GM12878 (cell line): ENCODE results near the gene CELSR3. TPM values are rescaled to one million over a fixed set of nuclear protein-coding genes. Genes with fewer than 3 reads are reported as not detected.

Source experiments
- ATAC-seq: fragments of 200-7000 bp; cut with Tn5 transposase; 3 replicates; pipeline ENCODE4 v1.9.1; 2020; ENCODE audit warnings: mild to moderate bottlenecking, moderate library complexity
- BruUV-seq: library from RNA; stranded (reverse); fragments of 400-500 nt; replicated peaks from 2 replicates; lab custom pipeline; 2021; lab: Mats Ljungman, UMichigan
- CTCF ChIA-PET: fragments of 300-600 bp; sonication (Branson Sonifier 250); formaldehyde crosslinking; extraction: SDS; loops from one replicate; lab custom pipeline; 2021; ENCODE audit warnings: inconsistent platforms; lab: Yijun Ruan, JAX
- POLR2A ChIA-PET: fragments of 350-600 bp; formaldehyde crosslinking; extraction: SDS; loops from one replicate; lab custom pipeline; 2021; ENCODE audit warnings: inconsistent platforms; lab: Charles Lee
- RAD21 ChIA-PET: fragments of 300-600 bp; sonication (Branson Sonifier 250); formaldehyde crosslinking; loops from one replicate; lab custom pipeline; 2023; ENCODE audit warnings: antibody characterized with exemption; ENCODE audit not compliant: unreplicated experiment; lab: Charles Lee
- SMC1A ChIA-PET: fragments of 300-600 bp; sonication (Branson Sonifier 250); formaldehyde crosslinking; loops from one replicate; lab custom pipeline; 2023; ENCODE audit not compliant: unreplicated experiment, uncharacterized antibody; lab: Charles Lee
- DNase-seq: peaks from one replicate; pipeline ENCODE4 v3.0.0-alpha.2; 2011; ENCODE audit warnings: low read depth, low spot score
- FAIRE-seq: peaks from 3 replicates; lab custom pipeline; 2011; peaks lifted over from hg19 to GRCh38; lab: Jason Lieb, UNC
- H2AFZ ChIP-seq: 2 replicates; pipeline ENCODE4 v1.6.0; 2011; ENCODE audit warnings: low read depth, low read length, control low read depth; ENCODE audit not compliant: control insufficient read depth
- H3K27ac ChIP-seq: 2 replicates; pipeline ENCODE4 v1.5.1; 2011; ENCODE audit warnings: control low read depth; ENCODE audit not compliant: control insufficient read depth, insufficient read depth
- H3K27me3 ChIP-seq, 2 experiments: replicated peaks in 1 of 2; 2 replicates each; pipeline versions ENCODE4 v1.6.0 to v1.6.1; 2011; ENCODE audit warnings: low read length in 1 of 2; ENCODE audit not compliant: control insufficient read depth in 2 of 2, insufficient read depth in 2 of 2
- H3K36me3 ChIP-seq, 2 experiments: 2 replicates each; pipeline ENCODE4 v1.5.1; 2011; ENCODE audit warnings: low read length in 1 of 2; ENCODE audit not compliant: control insufficient read depth in 2 of 2, insufficient read depth in 2 of 2
- H3K4me1 ChIP-seq: 2 replicates; pipeline ENCODE4 v1.6.1; 2011; ENCODE audit warnings: mild to moderate bottlenecking, low read length, moderate library complexity, mixed read lengths; ENCODE audit not compliant: control insufficient read depth, insufficient read depth
- H3K4me2 ChIP-seq: 2 replicates; pipeline ENCODE4 v1.6.0; 2011; ENCODE audit warnings: control low read depth; ENCODE audit not compliant: control insufficient read depth, insufficient read depth
- H3K4me3 ChIP-seq: fragments of 200-600 bp; sonication (generic); 2 replicates; pipeline ENCODE4 v1.5.1; 2016
- H3K79me2 ChIP-seq: 2 replicates; pipeline ENCODE4 v1.6.0; 2011; ENCODE audit warnings: low read length; ENCODE audit not compliant: control insufficient read depth, insufficient read depth
- H3K9ac ChIP-seq: 2 replicates; pipeline ENCODE4 v1.8.0; 2011; ENCODE audit warnings: low read length, control low read depth, mixed read lengths; ENCODE audit not compliant: control insufficient read depth, insufficient read depth
- H3K9me3 ChIP-seq: replicated peaks from 3 replicates; pipeline ENCODE4 v1.5.1; 2011; ENCODE audit warnings: mild to moderate bottlenecking, low read length; ENCODE audit not compliant: control insufficient read depth, insufficient read depth
- H4K20me1 ChIP-seq: 2 replicates; pipeline ENCODE4 v1.6.0; 2011; ENCODE audit not compliant: control insufficient read depth, insufficient read depth
- CBX5 ChIP-seq: sonication (generic); IDR thresholded peaks from 2 replicates; pipeline ENCODE4 v1.6.1; 2016; ENCODE audit warnings: low read depth, moderate library complexity, mild to moderate bottlenecking, inconsistent platforms
- CHD1 ChIP-seq: IDR thresholded peaks from 2 replicates; pipeline ENCODE4 v1.6.1; 2012; ENCODE audit warnings: low read depth, low read length, improper control_type of control experiment
- HDAC2 ChIP-seq: fragments of 200-600 bp; sonication (generic); IDR thresholded peaks from 2 replicates; pipeline ENCODE4 v1.6.1; 2017
- IKZF2 ChIP-seq, 2 experiments: fragments of 450-650 bp; IDR thresholded peaks; 2 replicates each; pipeline ENCODE4 v1.6.1; 2017; ENCODE audit warnings: mild to moderate bottlenecking in 2 of 2, moderate library complexity in 2 of 2
- JUNB ChIP-seq: IDR thresholded peaks from 2 replicates; pipeline ENCODE4 v1.6.1; 2016; ENCODE audit warnings: antibody characterized with exemption, mild to moderate bottlenecking
- MEF2B ChIP-seq: fragments of 450-650 bp; IDR thresholded peaks from 2 replicates; pipeline ENCODE4 v1.6.1; 2018; ENCODE audit warnings: mild to moderate bottlenecking, moderate library complexity; ENCODE audit not compliant: partially characterized antibody, poor library complexity, severe bottlenecking
- NFIC ChIP-seq: IDR thresholded peaks from 2 replicates; pipeline ENCODE4 v1.6.1; 2012; ENCODE audit warnings: low read depth, mild to moderate bottlenecking, inconsistent platforms, low read length, moderate library complexity
- NR2C2 ChIP-seq: IDR thresholded peaks from 2 replicates; pipeline ENCODE4 v1.6.1; 2011; ENCODE audit warnings: borderline replicate concordance, low read depth; ENCODE audit not compliant: control insufficient read depth, insufficient read length
- POLR2AphosphoS2 ChIP-seq: IDR thresholded peaks from 2 replicates; pipeline ENCODE4 v1.6.1; 2011; ENCODE audit warnings: low read depth, mild to moderate bottlenecking, low read length, improper control_type of control experiment, moderate library complexity
- SUZ12 ChIP-seq: fragments of 200-600 bp; sonication (generic); IDR thresholded peaks from one replicate; pipeline ENCODE4 v1.6.1; 2018; ENCODE audit warnings: antibody characterized with exemption, mild to moderate bottlenecking; ENCODE audit not compliant: unreplicated experiment
- ZSCAN29 ChIP-seq: fragments of 450-650 bp; IDR thresholded peaks from 2 replicates; pipeline ENCODE4 v1.6.1; 2017; ENCODE audit warnings: mild to moderate bottlenecking, moderate library complexity
- WGBS: methylation state at CpG from one replicate; pipeline ENCODE4 v1.1.6; 2016; ENCODE audit warnings: low lambda C conversion rate; ENCODE audit not compliant: insufficient replicate concordance, insufficient coverage; ENCODE audit errors: missing lambda C conversion rate; 5-methylcytosine and 5-hydroxymethylcytosine counted together
- in situ Hi-C: fragments of 300-500 bp; cut with MboI; formaldehyde crosslinking; loops from 9 replicates; pipeline ENCODE4 v1.14.3; 2018; ENCODE audit warnings: mixed read lengths
- intact Hi-C: fragments of 100-400 bp; cut with micrococcal nuclease; formaldehyde crosslinking; loops from one replicate; pipeline ENCODE4 v1.14.2; 2022; ENCODE audit not compliant: unreplicated experiment
- polyA plus RNA-seq, 11 experiments: library from polyadenylated mRNA; depleted of rRNA in 4 of 11; unstranded in 6 of 11; stranded (reverse) in 5 of 11; fragments of >200 nt; fragmentation: Nextera tagmentation in 4 of 11; fragmentation: Illumina TruSeq in 1 of 11; extraction: Ambion mirVana in 4 of 11; extraction: Trizol in 1 of 11; gene quantifications; 1 replicate in 1 of 11; 2 replicates in 10 of 11; pipeline versions ENCODE4 v1.2.1 to v1.2.3, GENCODE V29; 2011 to 2016; ENCODE audit warnings: inconsistent platforms in 2 of 11, missing spikeins in 2 of 11, low read depth in 1 of 11
- total RNA-seq, 4 experiments: library from RNA; depleted of rRNA in 3 of 4; stranded (reverse); fragments of >200 nt in 3 of 4; fragmentation: Illumina TruSeq in 1 of 4; extraction: Trizol in 1 of 4; gene quantifications; 2 replicates each; pipeline versions ENCODE4 v1.2.1 to v1.2.3, GENCODE V29; 2013 to 2021
- TF ChIP-seq, protein P1 (sequence below): fragments of 450-650 bp; IDR thresholded peaks from 2 replicates; pipeline ENCODE4 v1.6.1; 2017; ENCODE audit warnings: mild to moderate bottlenecking, moderate library complexity

CELSR3 gene
- total and polyA plus RNA-seq, 10 of the 15 experiments (the other 5 are each of a cell fraction or from before 2014, with no cell fraction given): 0.08 to 1.6 (median 0.57) TPM

DNA sequence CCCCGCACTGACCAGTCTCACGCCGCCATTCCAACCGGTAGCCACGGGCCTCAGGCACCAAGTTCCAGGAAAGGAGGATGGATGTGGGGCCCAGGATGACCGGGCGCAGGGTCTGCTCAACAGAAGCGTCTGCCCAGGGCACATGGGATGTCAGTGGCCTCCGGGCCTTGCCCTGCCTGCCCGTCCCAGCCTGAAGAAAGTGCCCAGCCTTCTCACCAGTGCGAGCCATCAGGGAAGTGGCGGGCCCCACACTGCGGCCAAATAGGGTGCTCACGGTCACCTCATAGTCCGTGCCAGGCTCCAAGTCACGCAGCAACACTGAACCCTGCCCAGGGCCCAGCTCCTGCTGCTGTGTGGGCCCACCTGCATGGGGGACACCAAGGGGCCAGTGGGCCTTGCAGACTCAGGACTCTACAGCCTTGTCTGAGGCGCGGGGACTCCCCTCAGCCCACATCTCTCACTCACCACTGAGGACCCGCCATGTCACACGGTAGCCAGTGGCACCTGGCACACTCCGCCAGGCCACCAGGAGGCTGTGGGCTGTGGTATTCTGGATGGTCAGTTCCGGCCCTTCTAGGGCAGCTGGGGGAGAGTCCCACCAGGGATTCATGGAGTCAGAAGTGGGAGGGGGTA, 70.7 kb downstream of the CELSR3 start:
- 52% methylated on average over 22 of the region's 22 CpGs for WGBS
- RAD21 ChIA-PET: no interaction called here

More for the DNA sequence above, 70.7 kb downstream of the CELSR3 start:
- H4K20me1 ChIP-seq: no peaks in the 10 kb centered on the region
- no peak for ATAC-seq
- DNase-seq: no peak
- H3K4me3 ChIP-seq: no peak overlapping the region
- intact Hi-C loops: no loop called here
- no peak overlapping the region for H3K9ac ChIP-seq
- no peak overlapping the region for H3K27ac ChIP-seq
- in situ Hi-C loops: no loop called here
- no peaks in the 10 kb centered on the region for H3K9me3 ChIP-seq
- no peaks in the 10 kb centered on the region for H3K79me2 ChIP-seq
- CTCF ChIA-PET: no interaction called here
- H2AFZ ChIP-seq: no peak overlapping the region
- FAIRE-seq: no peak
- H3K4me1 ChIP-seq: no peaks in the 10 kb centered on the region; the same call in 1 of the 2 replicates
- H3K27me3 ChIP-seq: peaks cover 0 to 9% of the 10 kb centered on the region in 2 experiments; a peak in 2 of 4 replicates
- SMC1A ChIA-PET: no interaction called here
- H3K4me2 ChIP-seq: no peak overlapping the region
- H3K36me3 ChIP-seq: no peaks in the 10 kb centered on the region
- POLR2A ChIA-PET: no interaction called here
- no peak for TF ChIP-seq MEF2B
- no peak for TF ChIP-seq CHD1
- TF ChIP-seq JUNB: no peak
- TF ChIP-seq IKZF2 (IDR thresholded peaks at IDR 0.05): no peak
- TF ChIP-seq POLR2AphosphoS2: no peak
- no peak for TF ChIP-seq HDAC2
- TF ChIP-seq NR2C2: no peak
- TF ChIP-seq CBX5: no peak
- no peak for TF ChIP-seq ZSCAN29
- TF ChIP-seq, protein P1, sequence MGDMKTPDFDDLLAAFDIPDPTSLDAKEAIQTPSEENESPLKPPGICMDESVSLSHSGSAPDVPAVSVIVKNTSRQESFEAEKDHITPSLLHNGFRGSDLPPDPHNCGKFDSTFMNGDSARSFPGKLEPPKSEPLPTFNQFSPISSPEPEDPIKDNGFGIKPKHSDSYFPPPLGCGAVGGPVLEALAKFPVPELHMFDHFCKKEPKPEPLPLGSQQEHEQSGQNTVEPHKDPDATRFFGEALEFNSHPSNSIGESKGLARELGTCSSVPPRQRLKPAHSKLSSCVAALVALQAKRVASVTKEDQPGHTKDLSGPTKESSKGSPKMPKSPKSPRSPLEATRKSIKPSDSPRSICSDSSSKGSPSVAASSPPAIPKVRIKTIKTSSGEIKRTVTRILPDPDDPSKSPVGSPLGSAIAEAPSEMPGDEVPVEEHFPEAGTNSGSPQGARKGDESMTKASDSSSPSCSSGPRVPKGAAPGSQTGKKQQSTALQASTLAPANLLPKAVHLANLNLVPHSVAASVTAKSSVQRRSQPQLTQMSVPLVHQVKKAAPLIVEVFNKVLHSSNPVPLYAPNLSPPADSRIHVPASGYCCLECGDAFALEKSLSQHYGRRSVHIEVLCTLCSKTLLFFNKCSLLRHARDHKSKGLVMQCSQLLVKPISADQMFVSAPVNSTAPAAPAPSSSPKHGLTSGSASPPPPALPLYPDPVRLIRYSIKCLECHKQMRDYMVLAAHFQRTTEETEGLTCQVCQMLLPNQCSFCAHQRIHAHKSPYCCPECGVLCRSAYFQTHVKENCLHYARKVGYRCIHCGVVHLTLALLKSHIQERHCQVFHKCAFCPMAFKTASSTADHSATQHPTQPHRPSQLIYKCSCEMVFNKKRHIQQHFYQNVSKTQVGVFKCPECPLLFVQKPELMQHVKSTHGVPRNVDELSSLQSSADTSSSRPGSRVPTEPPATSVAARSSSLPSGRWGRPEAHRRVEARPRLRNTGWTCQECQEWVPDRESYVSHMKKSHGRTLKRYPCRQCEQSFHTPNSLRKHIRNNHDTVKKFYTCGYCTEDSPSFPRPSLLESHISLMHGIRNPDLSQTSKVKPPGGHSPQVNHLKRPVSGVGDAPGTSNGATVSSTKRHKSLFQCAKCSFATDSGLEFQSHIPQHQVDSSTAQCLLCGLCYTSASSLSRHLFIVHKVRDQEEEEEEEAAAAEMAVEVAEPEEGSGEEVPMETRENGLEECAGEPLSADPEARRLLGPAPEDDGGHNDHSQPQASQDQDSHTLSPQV: no peak
- TF ChIP-seq SUZ12: no peak
- TF ChIP-seq NFIC: no peak
- BruUV-seq: no TSS peak
